Measurements from ENCODE around the gene KRTCAP3.

The KRTCAP3 gene

DNA sequence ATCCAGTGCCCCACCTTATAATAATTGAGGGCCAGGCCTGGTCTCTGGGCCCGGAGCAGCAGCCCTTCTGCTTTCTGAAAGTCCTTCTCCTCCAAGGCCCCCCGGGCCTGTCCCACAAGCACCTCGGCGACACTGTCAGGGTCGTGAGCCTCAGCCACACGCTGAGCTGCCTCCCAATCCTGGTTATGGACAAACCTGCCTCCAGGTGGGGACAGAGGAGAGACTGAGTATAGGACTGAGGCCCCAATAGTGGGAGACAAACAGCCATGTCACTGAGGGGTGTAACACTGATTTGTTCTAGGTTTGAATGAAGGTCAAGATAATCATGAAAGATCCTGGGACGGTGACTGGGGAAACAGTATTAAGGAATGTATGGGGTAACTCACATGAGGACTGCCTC is 11.8 kb downstream of the KRTCAP3 start:
- ATAC-seq (ENCODE audit: low read depth) (no peak), DNase-seq (ENCODE audit: low spot score in 2 of 2) (no peak)
- Mint-ChIP-seq H3K36me3 (peaks cover 20% of the 10 kb centered on the region), H3K4me1 (no peaks in the 10 kb centered on the region), H3K9me3 (no peaks in the 10 kb centered on the region), H3K4me3 (no peak overlapping the region), H3K27ac (no peak overlapping the region), H3K27me3 (no peaks in the 10 kb centered on the region)

DNA sequence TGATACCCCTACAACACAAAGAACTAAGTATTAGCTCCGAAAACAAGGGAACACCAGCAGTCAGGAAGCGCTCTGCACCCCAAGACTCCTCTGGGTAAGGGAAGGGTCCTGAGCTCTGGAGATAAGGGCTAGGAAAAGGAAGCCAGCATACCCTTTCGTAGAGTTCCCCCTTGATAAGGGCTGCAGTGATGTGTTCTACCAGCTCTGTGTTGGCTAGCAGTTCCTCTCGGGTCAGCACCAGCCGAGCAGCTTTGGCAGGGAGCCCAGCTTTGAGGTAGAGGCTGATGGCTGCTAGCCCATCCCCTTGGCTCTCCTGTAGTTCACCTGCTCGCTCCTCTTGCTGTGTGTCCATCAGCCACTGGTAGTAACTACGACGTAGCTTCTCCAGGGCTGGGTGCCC is 18.9 kb downstream of the KRTCAP3 start:
- H3K9me3 Mint-ChIP-seq: no peaks in the 10 kb centered on the region
- H3K27ac Mint-ChIP-seq: no peak overlapping the region
- DNase-seq (ENCODE audit: low spot score in 2 of 2): no peak
- no peaks in the 10 kb centered on the region for H3K27me3 Mint-ChIP-seq
- H3K36me3 Mint-ChIP-seq: peaks cover 16% of the 10 kb centered on the region
- no peak for ATAC-seq (ENCODE audit: low read depth)
- H3K4me1 Mint-ChIP-seq: no peaks in the 10 kb centered on the region
- no peak overlapping the region for H3K4me3 Mint-ChIP-seq

DNA sequence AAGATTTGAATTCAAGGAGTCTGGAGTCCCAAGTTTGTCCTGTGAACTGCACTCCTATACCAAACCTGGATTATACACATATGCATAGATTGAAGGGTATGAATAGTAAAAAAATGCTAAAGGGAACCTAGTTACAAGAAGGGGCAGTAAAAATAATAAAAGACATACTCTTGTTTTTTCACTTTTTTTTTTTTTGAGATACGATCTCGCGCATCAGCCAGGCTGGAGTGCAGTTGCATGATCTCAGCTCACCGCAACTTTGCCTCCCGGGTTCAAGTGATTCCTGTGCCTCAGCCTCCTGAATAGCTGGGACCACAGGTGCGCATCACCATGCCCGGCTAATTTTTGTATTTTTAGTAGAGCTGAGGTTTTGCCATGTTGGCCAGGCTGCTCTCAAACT is 22.3 kb downstream of the KRTCAP3 start:
- peaks cover 15% of the 10 kb centered on the region for H3K36me3 Mint-ChIP-seq
- H3K4me1 Mint-ChIP-seq: no peaks in the 10 kb centered on the region
- H3K27me3 Mint-ChIP-seq: no peaks in the 10 kb centered on the region
- H3K9me3 Mint-ChIP-seq: no peaks in the 10 kb centered on the region
- H3K27ac Mint-ChIP-seq: no peak overlapping the region
- no peak overlapping the region for H3K4me3 Mint-ChIP-seq
- ATAC-seq (ENCODE audit: low read depth) (no peak), DNase-seq (ENCODE audit: low spot score in 2 of 2) (no peak)

DNA sequence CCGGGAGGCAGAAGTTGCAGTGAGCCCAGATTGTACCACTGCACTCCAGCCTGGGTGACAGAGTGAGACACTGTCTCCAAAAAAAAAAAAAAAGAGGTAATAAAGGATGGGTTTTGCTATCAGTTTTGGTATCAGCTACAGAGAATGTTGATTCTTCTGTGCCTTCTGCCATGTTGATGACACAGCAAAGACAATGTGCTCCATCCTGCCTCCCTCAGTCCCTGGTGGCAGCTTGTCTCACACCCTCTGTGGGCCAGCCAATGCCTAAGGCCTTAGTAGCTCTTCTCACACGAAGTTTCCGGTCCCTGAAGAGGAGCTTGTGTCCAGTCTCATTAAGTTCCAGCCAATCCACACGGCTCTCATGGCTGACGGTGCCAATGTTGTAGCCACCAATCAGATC is 29.8 kb downstream of the KRTCAP3 start:
- Mint-ChIP-seq H3K4me1 (peaks cover 2% of the 10 kb centered on the region), H3K27ac (no peak overlapping the region), H3K36me3 (peaks cover 19% of the 10 kb centered on the region), H3K27me3 (no peaks in the 10 kb centered on the region), H3K4me3 (no peak overlapping the region), H3K9me3 (no peaks in the 10 kb centered on the region)
- ATAC-seq (ENCODE audit: low read depth) (no peak), DNase-seq (ENCODE audit: low spot score in 2 of 2) (no peak)

DNA sequence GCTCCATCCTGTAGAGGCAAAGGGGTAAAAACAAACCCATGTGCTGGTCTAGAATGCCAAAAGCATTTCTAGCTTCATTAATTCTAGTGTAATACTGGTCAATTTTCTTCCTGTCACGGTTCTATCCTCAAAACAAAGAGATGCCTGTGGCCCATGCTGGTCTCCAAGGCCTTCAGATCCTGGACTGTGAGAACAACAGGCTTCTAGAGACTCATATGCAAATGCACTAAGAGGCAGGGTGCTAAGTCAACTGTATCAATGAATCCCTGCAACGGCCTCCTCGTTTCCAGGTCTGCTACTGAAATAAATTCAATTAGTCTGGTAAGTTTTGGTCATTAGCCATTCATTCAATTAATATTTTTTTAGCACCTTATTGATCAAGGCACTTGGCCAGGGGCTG is 43.3 kb downstream of the KRTCAP3 start:
- no peak for ATAC-seq (ENCODE audit: low read depth)
- Mint-ChIP-seq H3K4me1 (peaks cover 12% of the 10 kb centered on the region), H3K36me3 (peaks cover 18% of the 10 kb centered on the region), H3K27me3 (no peaks in the 10 kb centered on the region), H3K9me3 (no peaks in the 10 kb centered on the region), H3K4me3 (no peak overlapping the region), H3K27ac (peak overlapping the region; percentile 63)
- DNase-seq (ENCODE audit: low spot score in 2 of 2): no peak

DNA sequence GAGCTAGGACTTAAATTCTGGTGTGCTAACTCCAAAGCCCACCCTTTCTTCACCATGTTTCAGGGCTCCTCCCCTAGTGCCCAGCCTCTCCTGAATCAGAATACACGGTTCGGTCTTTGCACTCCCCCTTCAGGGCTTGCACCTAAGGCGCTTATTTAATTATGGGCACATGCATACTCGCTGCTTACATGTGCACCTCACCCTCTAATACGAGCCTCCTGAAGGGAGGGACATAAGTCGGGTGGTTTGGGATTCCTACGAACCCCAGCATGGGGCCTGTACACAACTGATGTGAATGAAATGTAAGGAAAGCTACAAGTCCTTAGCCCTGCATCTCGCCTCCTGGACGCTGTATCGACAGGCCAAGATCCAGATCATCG is 46.9 kb downstream of the KRTCAP3 start:
- Mint-ChIP-seq H3K4me1 (peaks cover 8% of the 10 kb centered on the region), H3K27me3 (peaks cover 2% of the 10 kb centered on the region), H3K36me3 (no peaks in the 10 kb centered on the region), H3K27ac (peak overlapping the region; percentile 93), H3K9me3 (no peaks in the 10 kb centered on the region), H3K4me3 (peak overlapping the region; percentile 88)
- ATAC-seq (ENCODE audit: low read depth) (peak; percentile 5), DNase-seq (ENCODE audit: low spot score in 2 of 2) (no peak)

DNA sequence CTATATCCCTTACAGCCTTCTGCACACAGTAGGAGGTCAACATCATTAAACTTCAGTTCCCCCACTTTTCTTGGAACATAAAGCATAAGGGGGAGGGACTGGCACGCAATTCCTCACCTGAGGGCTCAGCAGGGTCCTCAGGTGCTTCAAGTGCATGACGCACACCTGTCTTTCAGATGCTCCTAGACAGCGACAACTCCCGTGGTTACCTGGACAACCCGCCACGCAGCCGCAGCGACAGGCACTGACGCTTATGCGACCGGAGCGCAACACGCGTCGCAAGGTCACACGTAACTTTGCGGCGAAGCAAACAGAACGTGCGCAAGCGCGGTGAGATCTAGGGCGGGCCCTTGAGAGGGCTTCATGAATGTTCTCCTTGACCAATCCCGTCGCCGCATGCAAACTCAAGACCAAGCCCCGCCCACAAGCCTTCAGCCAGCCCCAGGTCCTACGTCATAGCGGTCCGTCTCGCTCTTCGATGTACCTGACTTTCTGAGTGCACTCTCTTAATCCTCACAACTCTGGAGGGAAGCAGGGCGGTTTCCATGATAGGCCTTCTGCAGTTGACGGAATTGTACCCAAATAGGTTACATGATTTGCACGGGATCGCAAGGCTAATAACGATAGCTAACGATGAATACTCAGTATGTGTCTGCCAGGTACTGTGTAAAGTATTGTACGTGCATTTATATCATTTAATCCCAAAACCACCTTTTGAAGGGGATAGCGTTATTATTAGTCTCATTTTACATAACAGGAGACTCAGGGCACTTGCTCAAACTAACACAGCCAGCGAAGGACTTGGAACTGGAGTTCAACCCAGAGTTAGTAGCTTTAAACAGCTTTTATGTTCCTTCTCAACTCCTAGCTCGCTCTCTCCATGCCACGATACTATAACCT is 47.6 kb downstream of the KRTCAP3 start, which contains the start of gene IFT172:
Gene IFT172, minus strand, starts transcription at position 246 of the 900 bp plus-strand sequence. Its CDS starts 90 bp downstream, at position 156.
- ATAC-seq (ENCODE audit: low read depth) (peak; percentile 85), DNase-seq (ENCODE audit: low spot score in 2 of 2) (peak; percentile 94 to 97)
- Mint-ChIP-seq H3K9me3 (no peaks in the 10 kb centered on the region), H3K4me1 (peaks cover 8% of the 10 kb centered on the region), H3K27ac (peak within 1 kb of the TSS; percentile 93), H3K36me3 (no peaks in the 10 kb centered on the region), H3K4me3 (peak within 1 kb of the TSS; percentile 88), H3K27me3 (peaks cover 2% of the 10 kb centered on the region)

DNA sequence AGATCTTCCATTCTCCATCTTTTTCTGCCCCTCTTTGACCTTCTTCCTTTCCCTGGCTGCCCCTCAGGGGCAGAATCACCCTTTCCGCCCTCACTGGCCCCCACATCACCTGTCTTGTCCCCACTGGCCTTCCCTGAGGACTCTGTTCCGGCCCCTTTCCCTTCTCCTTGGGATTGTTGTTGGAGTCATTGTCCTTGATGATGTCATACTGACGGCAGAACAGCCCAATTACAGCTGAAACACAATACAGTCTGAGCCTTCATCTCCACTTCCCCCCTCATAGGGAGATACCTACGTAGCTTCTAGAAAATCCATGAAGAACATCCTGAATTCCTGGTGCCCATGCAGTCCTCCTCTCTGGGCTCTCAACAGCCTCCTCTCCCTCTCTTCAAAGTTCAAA is 50.4 kb downstream of the KRTCAP3 start:
- no peak overlapping the region for H3K27ac Mint-ChIP-seq
- no peak overlapping the region for H3K4me3 Mint-ChIP-seq
- no peak for DNase-seq (ENCODE audit: low spot score in 2 of 2)
- no peak for ATAC-seq (ENCODE audit: low read depth)
- H3K27me3 Mint-ChIP-seq: peaks cover 19% of the 10 kb centered on the region
- H3K4me1 Mint-ChIP-seq: peaks cover 15% of the 10 kb centered on the region
- no peaks in the 10 kb centered on the region for H3K36me3 Mint-ChIP-seq
- H3K9me3 Mint-ChIP-seq: no peaks in the 10 kb centered on the region

DNA sequence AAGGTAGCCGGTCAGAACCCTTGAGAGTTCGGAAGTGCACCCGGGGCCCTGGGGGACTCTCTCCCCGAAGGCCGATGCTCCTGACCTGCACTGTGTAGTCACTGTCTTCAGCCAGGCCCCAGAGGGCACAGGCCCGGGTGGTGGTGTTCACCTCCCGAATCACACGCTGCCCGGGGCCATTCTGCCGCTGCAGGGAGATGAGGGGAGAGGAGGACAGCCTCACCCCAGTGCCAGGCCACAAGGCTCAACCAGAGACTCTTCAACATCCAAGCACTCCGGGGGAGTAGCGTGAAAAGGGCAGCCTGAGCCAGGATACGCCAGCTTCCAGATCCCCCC is 51.7 kb downstream of the KRTCAP3 start:
- DNase-seq (ENCODE audit: low spot score in 2 of 2) (no peak), ATAC-seq (ENCODE audit: low read depth) (no peak)
- peaks cover 15% of the 10 kb centered on the region for H3K4me1 Mint-ChIP-seq
- no peak overlapping the region for H3K27ac Mint-ChIP-seq
- H3K4me3 Mint-ChIP-seq: peak overlapping the region; percentile 55
- H3K27me3 Mint-ChIP-seq: peaks cover 23% of the 10 kb centered on the region
- H3K9me3 Mint-ChIP-seq: no peaks in the 10 kb centered on the region
- H3K36me3 Mint-ChIP-seq: no peaks in the 10 kb centered on the region
